HEK293T (cell line): ENCODE data around the gene ATP8A2.
A peak's percentile ranks its signal among the peaks of the same experiment; 100 is the strongest.

ENCODE experiments used
- CTCF ChIA-PET: fragments of 350-600 bp; formaldehyde crosslinking; extraction: SDS; loops from one replicate; lab custom pipeline; 2021; ENCODE audit warnings: antibody characterized with exemption, inconsistent platforms; lab: Yijun Ruan, JAX
- POLR2A ChIA-PET: fragments of 350-600 bp; formaldehyde crosslinking; extraction: SDS; loops from one replicate; lab custom pipeline; 2020; ENCODE audit warnings: antibody characterized with exemption, inconsistent platforms; lab: Yijun Ruan, JAX
- DNase-seq: peaks from one replicate; pipeline ENCODE4 v3.0.0; 2012; ENCODE audit warnings: mixed read lengths; ENCODE audit errors: extremely low spot score
- ARNT ChIP-seq: fragments of 450-650 bp; IDR thresholded peaks from 2 replicates; pipeline ENCODE4 v1.6.1; 2017; ENCODE audit warnings: mild to moderate bottlenecking
- BHLHE40 ChIP-seq: fragments of 450-650 bp; IDR thresholded peaks from 2 replicates; pipeline ENCODE4 v1.6.1; 2016; ENCODE audit warnings: mild to moderate bottlenecking, moderate library complexity, borderline replicate concordance
- CTBP1 ChIP-seq: fragments of 450-650 bp; IDR thresholded peaks from 2 replicates; pipeline ENCODE4 v1.6.1; 2016; ENCODE audit warnings: borderline replicate concordance
- ELF4 ChIP-seq: fragments of 450-650 bp; IDR thresholded peaks from 2 replicates; pipeline ENCODE4 v1.6.1; 2017; ENCODE audit warnings: antibody characterized with exemption
- FOXA1 ChIP-seq: fragments of 450-650 bp; IDR thresholded peaks from 2 replicates; pipeline ENCODE4 v1.6.1; 2016; ENCODE audit warnings: mild to moderate bottlenecking
- FOXK2 ChIP-seq: fragments of 450-650 bp; IDR thresholded peaks from 2 replicates; pipeline ENCODE4 v1.6.1; 2016; ENCODE audit warnings: mild to moderate bottlenecking
- FOXM1 ChIP-seq: fragments of 450-650 bp; IDR thresholded peaks from 2 replicates; pipeline ENCODE4 v1.6.1; 2017; ENCODE audit warnings: mild to moderate bottlenecking, borderline replicate concordance
- HDGF ChIP-seq: fragments of 450-650 bp; IDR thresholded peaks from 2 replicates; pipeline ENCODE4 v1.6.1; 2017; ENCODE audit warnings: antibody characterized with exemption, borderline replicate concordance
- L3MBTL2 ChIP-seq: fragments of 450-650 bp; conservative IDR thresholded peaks from 2 replicates; pipeline ENCODE4 v1.6.1; 2016; ENCODE audit warnings: mild to moderate bottlenecking
- LEF1 ChIP-seq: fragments of 450-650 bp; IDR thresholded peaks from 2 replicates; pipeline ENCODE4 v1.6.1; 2017; ENCODE audit warnings: mild to moderate bottlenecking, borderline replicate concordance
- NFRKB ChIP-seq: fragments of 450-650 bp; IDR thresholded peaks from 2 replicates; pipeline ENCODE4 v1.6.1; 2016; ENCODE audit warnings: mild to moderate bottlenecking, moderate library complexity
- PKNOX1 ChIP-seq: fragments of 450-650 bp; IDR thresholded peaks from 2 replicates; pipeline ENCODE4 v1.6.1; 2016
- SP1 ChIP-seq: fragments of 450-650 bp; IDR thresholded peaks from 2 replicates; pipeline ENCODE4 v1.6.1; 2017
- SUZ12 ChIP-seq: fragments of 450-650 bp; IDR thresholded peaks from 2 replicates; pipeline ENCODE4 v1.6.1; 2016; ENCODE audit warnings: mild to moderate bottlenecking
- TARDBP ChIP-seq: fragments of 450-650 bp; IDR thresholded peaks from 2 replicates; pipeline ENCODE4 v1.6.1; 2016
- ZNF384 ChIP-seq: fragments of 450-650 bp; IDR thresholded peaks from 2 replicates; pipeline ENCODE4 v1.6.1; 2016

Gene ATP8A2

GRCh38 chr13:26019251-26019650 is 647.5 kb downstream of the ATP8A2 start:
- POLR2A ChIA-PET: no interaction called here
- no peak for DNase-seq
- CTCF ChIA-PET: interaction anchor here (0.6 to 0.8 kb wide), 3 partner anchors 12 to 46 kb away, joined by 3 read pairs; no protein-coding TSS in a partner anchor
- TF ChIP-seq FOXM1 (no peak), FOXA1 (no peak), L3MBTL2 (no peak), NFRKB (no peak)

- ChIA-PET CTCF (interaction anchor here (0.6 to 0.8 kb wide), 3 partner anchors 11 to 265 kb away, joined by 3 read pairs; no protein-coding TSS in a partner anchor), POLR2A (no interaction called here)
- TF ChIP-seq SUZ12 (no peak), HDGF (no peak), FOXA1 (no peak), L3MBTL2 (no peak; the same call in 1 of the 2 replicates), BHLHE40 (no peak), NFRKB (no peak), ARNT (no peak), FOXK2 (no peak), ZNF384 (no peak), CTBP1 (no peak), FOXM1 (no peak)
- DNase-seq: no peak
Observed at GRCh38 chr13:26019881-26020870, 648.4 kb downstream of the ATP8A2 start.

GRCh38 chr13:26020891-26021290 is 649.1 kb downstream of the ATP8A2 start:
- DNase-seq: no peak
- POLR2A ChIA-PET: no interaction called here
- no peak for TF ChIP-seq SUZ12
- TF ChIP-seq FOXA1: no peak
- no peak for TF ChIP-seq ZNF384
- TF ChIP-seq L3MBTL2: no peak
- TF ChIP-seq HDGF: no peak
- TF ChIP-seq LEF1: no peak
- TF ChIP-seq FOXK2: no peak
- TF ChIP-seq TARDBP: no peak
- TF ChIP-seq FOXM1: no peak
- no peak for TF ChIP-seq SP1
- no peak for TF ChIP-seq PKNOX1
- no peak for TF ChIP-seq ARNT
- no peak for TF ChIP-seq BHLHE40
- no peak for TF ChIP-seq NFRKB
- TF ChIP-seq ELF4: no peak
- no peak for TF ChIP-seq CTBP1
- CTCF ChIA-PET: interaction anchor here (0.6 kb wide), 1 partner anchor 266 kb away, joined by 3 read pairs; no protein-coding TSS in a partner anchor

GRCh38 chr13:26021516-26021915 is 649.7 kb downstream of the ATP8A2 start:
- CTCF ChIA-PET: no interaction called here
- no peak for TF ChIP-seq TARDBP
- no peak for TF ChIP-seq ZNF384
- POLR2A ChIA-PET: no interaction called here
- no peak for DNase-seq

GRCh38 chr13:26021956-26022355 is 650.2 kb downstream of the ATP8A2 start:
- no peak for DNase-seq
- CTCF ChIA-PET: no interaction called here
- POLR2A ChIA-PET: interaction anchor here (0.9 kb wide), 1 partner anchor 29 kb away, joined by 3 read pairs; no protein-coding TSS in a partner anchor
- TF ChIP-seq CTBP1 (no peak), ARNT (no peak), SUZ12 (no peak), PKNOX1 (no peak), ZNF384 (no peak), ELF4 (no peak), SP1 (no peak), BHLHE40 (no peak), FOXM1 (no peak), FOXA1 (no peak), TARDBP (no peak), NFRKB (no peak), FOXK2 (no peak), HDGF (no peak), L3MBTL2 (no peak), LEF1 (no peak)

- POLR2A ChIA-PET: interaction anchor here (0.6 to 0.9 kb wide), 2 partner anchors 28 to 140 kb away, joined by 3 read pairs; no protein-coding TSS in a partner anchor
- CTCF ChIA-PET: no interaction called here
- DNase-seq: peak; percentile 26
- no peak for TF ChIP-seq FOXM1
- peak; percentile 45 for TF ChIP-seq PKNOX1
Observed at GRCh38 chr13:26022538-26023292, 650.9 kb downstream of the ATP8A2 start.
